ENCODE measurements around the gene LY9. TPM values are rescaled to one million over a fixed set of nuclear protein-coding genes. Genes with fewer than 3 reads are reported as not detected.

Gene LY9
- total RNA-seq, 1 donor from 2014 or later = 0.34 TPM

GRCh38 chr1:160855181-160855981 is 59.4 kb downstream of the LY9 start:
- DNase-seq (ENCODE audit: low spot score) = no peak
- Mint-ChIP-seq H3K4me1 (ENCODE audit: low read depth) (peaks cover 1% of the 10 kb centered on the region), H3K4me3 (ENCODE audit: low read depth) (no peak overlapping the region), H3K27me3 (ENCODE audit: low read depth) (peaks cover 3% of the 10 kb centered on the region), H3K9me3 (no peaks in the 10 kb centered on the region), H3K27ac (no peak overlapping the region), H3K36me3 (ENCODE audit: low read depth) (no peaks in the 10 kb centered on the region)
- intact Hi-C loops (cut with micrococcal nuclease) = no loop called here

GRCh38 chr1:160858097-160858496 is 62.1 kb downstream of the LY9 start:
- no peak overlapping the region for H3K27ac Mint-ChIP-seq
- no peaks in the 10 kb centered on the region for H3K36me3 Mint-ChIP-seq (ENCODE audit: low read depth)
- no peak overlapping the region for H3K4me3 Mint-ChIP-seq (ENCODE audit: low read depth)
- DNase-seq (ENCODE audit: low spot score) = no peak
- no peaks in the 10 kb centered on the region for H3K9me3 Mint-ChIP-seq
- H3K4me1 Mint-ChIP-seq (ENCODE audit: low read depth) = peaks cover 17% of the 10 kb centered on the region
- intact Hi-C loops (cut with micrococcal nuclease) = no loop called here
- no peaks in the 10 kb centered on the region for H3K27me3 Mint-ChIP-seq (ENCODE audit: low read depth)

- no peaks in the 10 kb centered on the region for H3K9me3 Mint-ChIP-seq
- H3K27ac Mint-ChIP-seq = no peak overlapping the region
- no peaks in the 10 kb centered on the region for H3K36me3 Mint-ChIP-seq (ENCODE audit: low read depth)
- peaks cover 19% of the 10 kb centered on the region for H3K4me1 Mint-ChIP-seq (ENCODE audit: low read depth)
- no peaks in the 10 kb centered on the region for H3K27me3 Mint-ChIP-seq (ENCODE audit: low read depth)
- DNase-seq (ENCODE audit: low spot score) = no peak
- intact Hi-C loops (cut with micrococcal nuclease) = no loop called here
- no peak overlapping the region for H3K4me3 Mint-ChIP-seq (ENCODE audit: low read depth)
Measured at GRCh38 chr1:160858507-160858906, 62.5 kb downstream of the LY9 start.

- Mint-ChIP-seq H3K27me3 (ENCODE audit: low read depth) (no peaks in the 10 kb centered on the region), H3K27ac (no peak overlapping the region), H3K4me3 (ENCODE audit: low read depth) (no peak overlapping the region), H3K36me3 (ENCODE audit: low read depth) (no peaks in the 10 kb centered on the region), H3K4me1 (ENCODE audit: low read depth) (peaks cover 24% of the 10 kb centered on the region), H3K9me3 (no peaks in the 10 kb centered on the region)
- intact Hi-C loops (cut with micrococcal nuclease) = no loop called here
- DNase-seq (ENCODE audit: low spot score) = no peak
Measured at GRCh38 chr1:160859166-160859565, 63.2 kb downstream of the LY9 start.

- intact Hi-C loops (cut with micrococcal nuclease) = no loop called here
- Mint-ChIP-seq H3K36me3 (ENCODE audit: low read depth) (no peaks in the 10 kb centered on the region), H3K27ac (no peak overlapping the region), H3K9me3 (no peaks in the 10 kb centered on the region), H3K4me3 (ENCODE audit: low read depth) (no peak overlapping the region), H3K4me1 (ENCODE audit: low read depth) (peaks cover 28% of the 10 kb centered on the region), H3K27me3 (ENCODE audit: low read depth) (no peaks in the 10 kb centered on the region)
- DNase-seq (ENCODE audit: low spot score) = no peak
Measured at GRCh38 chr1:160860840-160861505, 65.0 kb downstream of the LY9 start.

GRCh38 chr1:160862203-160863060 is 66.5 kb downstream of the LY9 start, which contains the start of gene CD244:
TSS of gene CD244 (minus strand) at chr1:160862887. CDS start at chr1:160862677, 210 bp downstream.
- DNase-seq (ENCODE audit: low spot score) = peak; percentile 28
- Mint-ChIP-seq H3K4me3 (ENCODE audit: low read depth) (peak within 1 kb of the TSS; percentile 23), H3K27ac (no peak within 1 kb of the TSS), H3K36me3 (ENCODE audit: low read depth) (no peaks in the 10 kb centered on the region), H3K27me3 (ENCODE audit: low read depth) (no peaks in the 10 kb centered on the region), H3K4me1 (ENCODE audit: low read depth) (peaks cover 28% of the 10 kb centered on the region), H3K9me3 (no peaks in the 10 kb centered on the region)
- intact Hi-C loops (cut with micrococcal nuclease) = loop anchor here (2.0 kb wide), 1 partner anchor 24 kb away; no protein-coding TSS in a partner anchor

- H3K36me3 Mint-ChIP-seq (ENCODE audit: low read depth) = no peaks in the 10 kb centered on the region
- DNase-seq (ENCODE audit: low spot score) = no peak
- H3K27me3 Mint-ChIP-seq (ENCODE audit: low read depth) = peaks cover 4% of the 10 kb centered on the region
- no peaks in the 10 kb centered on the region for H3K9me3 Mint-ChIP-seq
- intact Hi-C loops (cut with micrococcal nuclease) = loop anchor here (2.0 kb wide), 1 partner anchor 24 kb away; no protein-coding TSS in a partner anchor
- H3K27ac Mint-ChIP-seq = no peak overlapping the region
- H3K4me3 Mint-ChIP-seq (ENCODE audit: low read depth) = no peak overlapping the region
- H3K4me1 Mint-ChIP-seq (ENCODE audit: low read depth) = peaks cover 28% of the 10 kb centered on the region
Measured at GRCh38 chr1:160863061-160863773, 67.2 kb downstream of the LY9 start.

GRCh38 chr1:160863774-160864131 is 67.8 kb downstream of the LY9 start:
- peaks cover 6% of the 10 kb centered on the region for H3K27me3 Mint-ChIP-seq (ENCODE audit: low read depth)
- no peak overlapping the region for H3K4me3 Mint-ChIP-seq (ENCODE audit: low read depth)
- DNase-seq (ENCODE audit: low spot score) = no peak
- no peaks in the 10 kb centered on the region for H3K9me3 Mint-ChIP-seq
- H3K36me3 Mint-ChIP-seq (ENCODE audit: low read depth) = no peaks in the 10 kb centered on the region
- no peak overlapping the region for H3K27ac Mint-ChIP-seq
- H3K4me1 Mint-ChIP-seq (ENCODE audit: low read depth) = peaks cover 28% of the 10 kb centered on the region
- intact Hi-C loops (cut with micrococcal nuclease) = loop anchor here (2.0 kb wide), 1 partner anchor 25 kb away; no protein-coding TSS in a partner anchor

GRCh38 chr1:160864173-160864572 is 68.2 kb downstream of the LY9 start:
- Mint-ChIP-seq H3K27me3 (ENCODE audit: low read depth) (peaks cover 8% of the 10 kb centered on the region), H3K9me3 (no peaks in the 10 kb centered on the region), H3K36me3 (ENCODE audit: low read depth) (no peaks in the 10 kb centered on the region), H3K4me1 (ENCODE audit: low read depth) (peaks cover 27% of the 10 kb centered on the region), H3K4me3 (ENCODE audit: low read depth) (no peak overlapping the region), H3K27ac (no peak overlapping the region)
- intact Hi-C loops (cut with micrococcal nuclease) = no loop called here
- no peak for DNase-seq (ENCODE audit: low spot score)

GRCh38 chr1:160865337-160865736 is 69.4 kb downstream of the LY9 start:
- no peak overlapping the region for H3K27ac Mint-ChIP-seq
- peaks cover 8% of the 10 kb centered on the region for H3K27me3 Mint-ChIP-seq (ENCODE audit: low read depth)
- H3K9me3 Mint-ChIP-seq = no peaks in the 10 kb centered on the region
- H3K4me3 Mint-ChIP-seq (ENCODE audit: low read depth) = no peak overlapping the region
- H3K4me1 Mint-ChIP-seq (ENCODE audit: low read depth) = peaks cover 27% of the 10 kb centered on the region
- H3K36me3 Mint-ChIP-seq (ENCODE audit: low read depth) = no peaks in the 10 kb centered on the region
- DNase-seq (ENCODE audit: low spot score) = no peak
- intact Hi-C loops (cut with micrococcal nuclease) = no loop called here

GRCh38 chr1:160866001-160866694 is 70.2 kb downstream of the LY9 start:
- Mint-ChIP-seq H3K4me3 (ENCODE audit: low read depth) (no peak overlapping the region), H3K27me3 (ENCODE audit: low read depth) (peaks cover 8% of the 10 kb centered on the region), H3K4me1 (ENCODE audit: low read depth) (peaks cover 26% of the 10 kb centered on the region), H3K27ac (no peak overlapping the region), H3K36me3 (ENCODE audit: low read depth) (no peaks in the 10 kb centered on the region), H3K9me3 (no peaks in the 10 kb centered on the region)
- DNase-seq (ENCODE audit: low spot score) = no peak
- intact Hi-C loops (cut with micrococcal nuclease) = no loop called here

All from activated T-helper 2 cell treated with anti-CD3 and anti-CD28 coated beads, Interferon-gamma antibody, Interleukin-2, Interleukin-4, amounts not matched to agents 10 μg/mL and 5 μg/mL and 100 μg/mL, durations not matched to agents 14 hours and 24 hours and 36 hours (primary cell).